GM19438 (cell line): ENCODE measurements around the gene DOCK6.
"Not testable (repeated sequence)": the region's sequence is repeated elsewhere in the genome, so short reads cannot be mapped to it uniquely, and the experiment has no call there.

Experiments
- ATAC-seq: cut with Tn5 transposase; IDR thresholded peaks from one replicate; pipeline ENCODE4 v1.9.1; 2021; ENCODE audit warnings: low read depth; ENCODE audit not compliant: unreplicated experiment

The DOCK6 gene

GRCh38 chr19:11198769-11199424, 63.4 kb downstream of the DOCK6 start:
- ATAC-seq = no peak

DNA sequence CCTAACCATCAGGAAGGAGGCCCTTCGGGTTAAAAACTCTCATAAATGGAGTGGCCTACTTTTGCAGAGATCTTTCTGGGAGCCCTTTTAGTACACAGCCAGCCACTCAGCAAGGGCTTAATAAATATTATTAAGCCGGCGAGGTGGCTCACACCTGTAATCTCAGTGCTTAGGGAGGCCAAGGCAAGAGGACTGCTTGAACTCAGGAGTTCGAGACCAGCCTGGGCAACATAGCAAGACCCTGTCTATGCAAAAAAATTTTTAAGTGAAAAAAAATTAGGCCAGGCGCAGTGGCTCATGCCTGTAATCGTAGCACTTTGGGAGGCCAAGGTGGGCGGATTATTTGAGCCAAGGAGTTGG, 64.2 kb downstream of the DOCK6 start:
- ATAC-seq = no peak

- ATAC-seq = peak; percentile 63
These were observed 64.8 kb downstream of the DOCK6 start, which contains the start of gene KANK2 for GRCh38 chr19:11197291-11198174. KANK2 (minus strand) TSS chr19:11197545; CDS start chr19:11194511, 3,034 bp downstream.

DNA sequence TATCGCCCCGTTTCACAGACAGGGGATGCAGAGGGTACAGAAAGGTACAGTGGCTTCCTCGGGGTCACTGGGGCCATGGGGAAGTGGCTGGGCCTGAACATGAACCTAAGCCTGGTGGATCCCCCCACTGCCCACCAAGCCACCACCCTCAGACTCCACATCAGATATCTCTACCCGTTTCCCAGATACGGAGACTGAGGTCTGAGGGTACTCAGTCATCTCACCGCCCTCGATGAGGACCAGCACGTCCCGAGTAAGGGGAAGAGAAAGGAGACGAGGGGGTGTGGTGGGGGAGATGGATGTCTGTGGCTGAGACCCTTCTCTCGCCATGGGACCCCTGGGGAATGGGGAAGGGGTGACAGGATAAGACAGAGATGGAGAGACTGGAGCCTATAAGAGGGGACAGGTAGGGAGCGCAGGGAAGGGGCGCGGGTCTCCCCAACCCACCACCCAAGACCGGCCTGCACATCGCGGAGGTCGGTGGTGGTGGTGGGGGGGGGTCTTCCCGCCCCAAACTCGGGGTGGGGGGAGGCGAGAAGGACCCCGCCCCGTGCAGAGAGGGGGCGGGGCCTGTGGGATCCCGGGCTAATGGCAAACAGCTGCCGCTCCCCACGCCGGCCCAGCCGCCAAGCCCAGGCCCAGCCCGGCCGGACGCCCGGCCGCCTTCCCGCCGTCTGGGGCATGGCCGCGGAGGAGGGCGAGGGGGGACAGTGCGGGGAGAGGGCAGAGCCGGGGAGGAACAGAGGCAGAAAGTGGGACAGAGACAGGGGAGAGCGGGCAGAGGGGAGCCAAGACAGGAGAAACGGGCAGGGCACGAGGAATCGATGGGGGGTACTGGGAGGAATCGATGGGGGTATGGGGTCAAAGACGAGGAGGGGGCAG, 65.7 kb downstream of the DOCK6 start:
- no peak for ATAC-seq

DNA sequence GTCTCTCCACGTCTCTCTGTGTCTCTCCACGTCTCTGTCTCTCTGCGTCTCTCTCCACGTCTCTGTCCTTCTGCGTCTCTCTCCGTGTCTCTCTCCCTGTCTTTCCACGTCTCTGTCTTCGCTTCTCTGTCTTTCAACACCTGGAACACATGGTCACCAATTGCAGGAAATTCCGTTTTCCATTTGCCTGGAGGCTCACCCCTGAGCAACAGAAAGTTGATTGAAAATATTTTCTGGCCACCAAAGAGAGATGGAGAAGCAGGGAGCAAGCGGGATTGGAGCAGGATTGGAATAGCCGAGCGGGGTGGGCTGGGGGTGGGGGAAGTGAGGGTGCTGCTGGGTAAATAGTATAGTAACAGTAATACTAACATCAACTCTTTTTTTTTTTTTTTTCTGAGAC, 66.6 kb downstream of the DOCK6 start:
- no peak for ATAC-seq

GRCh38 chr19:11194656-11195558, 67.4 kb downstream of the DOCK6 start:
- ATAC-seq = no peak

DNA sequence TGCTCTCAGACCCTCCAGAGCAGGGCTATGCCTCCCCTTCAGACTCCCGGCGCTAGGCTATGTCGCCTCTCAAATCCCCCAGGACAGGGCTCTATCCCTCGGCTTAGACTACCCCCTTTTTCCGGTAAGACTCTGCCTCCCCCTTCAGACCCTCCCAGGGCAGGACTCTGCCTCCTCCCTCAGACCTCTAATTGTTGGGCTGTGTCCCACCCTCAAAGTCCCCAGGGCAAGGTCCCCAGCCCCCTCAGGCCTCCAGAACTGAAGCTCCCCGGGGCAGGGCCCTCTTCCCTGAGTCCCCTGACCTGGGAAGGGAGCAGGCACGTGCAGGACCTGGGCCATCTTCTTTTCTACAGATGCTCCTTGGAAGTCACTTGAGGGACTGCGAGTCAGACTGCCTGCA, 68.2 kb downstream of the DOCK6 start:
- ATAC-seq = no peak

- ATAC-seq = no peak
These were observed 69.1 kb downstream of the DOCK6 start for GRCh38 chr19:11192957-11193939.

- no peak for ATAC-seq
These were observed 70.4 kb downstream of the DOCK6 start for GRCh38 chr19:11191934-11192333.

DNA sequence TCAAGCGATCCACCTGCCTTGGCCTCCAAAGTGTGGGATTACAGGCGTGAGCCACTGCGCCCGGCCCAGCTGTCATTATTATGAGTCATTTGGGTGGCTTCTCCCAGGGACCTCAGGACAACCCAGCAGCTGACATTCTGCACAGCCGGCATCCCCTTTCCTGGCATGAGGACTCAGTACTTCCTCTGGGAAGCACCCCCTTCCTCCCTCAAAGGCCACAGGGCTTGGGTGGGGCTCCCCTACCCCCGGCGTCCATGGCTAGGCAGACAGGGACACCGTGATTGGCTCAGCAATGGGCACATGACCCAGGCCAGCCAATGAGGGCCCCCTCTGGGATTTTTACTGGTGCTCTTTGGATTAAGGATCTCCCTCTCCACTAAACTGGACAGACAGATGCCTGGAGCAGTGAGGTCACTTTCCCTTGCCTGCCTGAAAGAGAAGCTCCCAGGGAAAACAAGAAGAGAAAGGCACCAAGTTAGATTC, 71.0 kb downstream of the DOCK6 start:
- no peak for ATAC-seq

DNA sequence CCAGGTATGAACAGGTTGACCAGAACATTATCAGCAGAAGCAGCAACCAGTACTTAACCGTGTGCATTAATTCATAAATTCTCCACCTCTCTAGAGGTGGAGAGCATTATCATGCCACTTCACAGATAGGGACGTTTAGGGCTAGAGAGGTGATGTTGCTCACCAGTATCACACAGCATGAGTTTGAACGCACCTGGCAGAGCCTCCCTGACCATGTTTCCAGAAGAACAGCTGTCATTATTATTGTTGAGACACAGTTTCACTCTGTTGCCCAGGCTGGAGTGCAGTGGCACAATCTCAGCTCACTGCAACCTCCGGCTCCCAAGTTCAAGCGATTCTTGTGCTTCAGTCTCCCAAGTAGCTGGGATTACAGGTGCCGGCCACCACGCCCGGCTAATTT, 71.8 kb downstream of the DOCK6 start:
- no peak for ATAC-seq

- ATAC-seq = no peak
These were observed 74.9 kb downstream of the DOCK6 start for GRCh38 chr19:11187441-11187840.

- ATAC-seq = no peak
These were observed 79.3 kb downstream of the DOCK6 start for GRCh38 chr19:11182994-11183393.

- no peak for ATAC-seq
These were observed 80.8 kb downstream of the DOCK6 start for GRCh38 chr19:11181488-11181887.

- ATAC-seq = not testable (repeated sequence)
These were observed 81.3 kb downstream of the DOCK6 start for GRCh38 chr19:11180975-11181374.

GRCh38 chr19:11180346-11180745, 82.0 kb downstream of the DOCK6 start:
- ATAC-seq = peak; percentile 19

DNA sequence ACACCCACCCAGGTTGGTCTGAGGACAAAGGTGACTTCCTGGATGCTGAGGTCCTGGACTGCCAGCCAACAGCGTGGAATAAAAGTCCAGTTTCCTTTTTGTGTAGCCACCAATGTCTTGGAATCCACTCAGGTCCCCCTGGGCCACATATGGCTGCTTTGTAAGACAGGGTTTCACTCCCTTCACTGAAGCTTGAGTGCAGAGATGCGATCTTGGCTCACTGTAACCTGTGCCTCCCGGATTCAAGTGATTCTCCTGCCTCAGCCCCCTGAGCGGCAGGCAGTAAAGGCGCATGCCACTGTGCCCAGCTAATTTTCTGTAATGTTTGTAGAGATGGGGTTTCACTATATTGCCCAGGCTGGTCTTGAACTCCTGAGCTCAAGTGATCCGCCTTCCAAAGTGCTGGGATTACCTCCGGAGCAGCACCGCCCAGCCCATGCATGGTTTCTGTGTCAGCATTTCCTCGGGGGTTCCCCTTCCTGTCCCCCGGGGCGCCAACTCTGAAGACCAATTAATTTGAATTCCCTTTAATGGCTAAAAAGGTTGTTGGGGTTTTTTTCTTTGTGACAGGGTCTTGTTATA, 82.5 kb downstream of the DOCK6 start:
- ATAC-seq = peak; percentile 78

GRCh38 chr19:11179145-11179465, 83.2 kb downstream of the DOCK6 start:
- not testable (repeated sequence) for ATAC-seq
